K562 (cell line): Measurements from ENCODE around the gene FOCAD. TPM values are rescaled to one million over a fixed set of nuclear protein-coding genes. Genes with fewer than 3 reads are reported as not detected.

ENCODE experiments used
- ATAC-seq: fragments of 200-7000 bp; cut with Tn5 transposase; 3 replicates; pipeline ENCODE4 v1.9.1; 2020; ENCODE audit warnings: moderate library complexity
- BruUV-seq: library from RNA; stranded (reverse); fragments of 400-500 nt; replicated peaks from 2 replicates; lab custom pipeline; 2021; lab: Mats Ljungman, UMichigan
- CTCF ChIA-PET: fragments of 300-600 bp; formaldehyde crosslinking; extraction: SDS; loops from one replicate; lab custom pipeline; 2021; ENCODE audit warnings: low intra/inter-chr PET ratio; lab: Yijun Ruan, JAX
- POLR2A ChIA-PET: fragments of 300-600, 350-650 bp; sonication (Branson Sonifier 250); formaldehyde crosslinking; extraction: SDS; loops from one replicate; lab custom pipeline; 2021; ENCODE audit warnings: antibody characterized with exemption, inconsistent platforms; lab: Yijun Ruan, JAX
- DNase-seq, 4 experiments: peaks; one replicate each; pipeline versions ENCODE4 v3.0.0 to v3.0.0-alpha.2; 2011 to 2018; ENCODE audit warnings: low spot score in 3 of 4, mixed read lengths in 3 of 4; ENCODE audit errors: extremely low read depth in 1 of 4
- FAIRE-seq: peaks from 2 replicates; lab custom pipeline; 2011; peaks lifted over from hg19 to GRCh38; lab: Jason Lieb, UNC
- H2AFZ ChIP-seq: 2 replicates; pipeline ENCODE4 v1.6.0; 2011; ENCODE audit warnings: low read depth, low read length, control low read depth, inconsistent platforms
- H3K27ac ChIP-seq: fragments of 200-600 bp; 3 replicates; pipeline ENCODE4 v1.8.0; 2011; ENCODE audit warnings: low read depth, mild to moderate bottlenecking, control low read depth, inconsistent platforms, low read length, moderate library complexity, mixed read lengths; ENCODE audit errors: extremely low read depth
- H3K27me3 ChIP-seq, 2 experiments: fragments of 300-600 bp in 1 of 2; 2 replicates in 1 of 2; 3 replicates in 1 of 2; pipeline versions ENCODE4 v1.6.0 to v1.8.0; 2011; ENCODE audit warnings: inconsistent platforms in 2 of 2, low read length in 2 of 2, mild to moderate bottlenecking in 1 of 2, mixed read lengths in 1 of 2, moderate library complexity in 1 of 2; ENCODE audit not compliant: control insufficient read depth in 2 of 2, insufficient read depth in 2 of 2
- H3K36me3 ChIP-seq: fragments of 300-600 bp; 3 replicates; pipeline ENCODE4 v1.8.0; 2011; ENCODE audit warnings: mild to moderate bottlenecking, low read length, inconsistent platforms; ENCODE audit not compliant: control insufficient read depth, insufficient read depth
- H3K4me1 ChIP-seq, 2 experiments: fragments of 200-600 bp in 1 of 2; replicated peaks in 1 of 2; 2 replicates in 1 of 2; 3 replicates in 1 of 2; pipeline versions ENCODE4 v1.5.1 to v1.8.0; 2011; ENCODE audit warnings: inconsistent platforms in 2 of 2, low read length in 2 of 2, mild to moderate bottlenecking in 1 of 2, mixed read lengths in 1 of 2, moderate library complexity in 1 of 2; ENCODE audit not compliant: control insufficient read depth in 2 of 2, insufficient read depth in 2 of 2
- H3K4me2 ChIP-seq: 2 replicates; pipeline ENCODE4 v1.6.1; 2011; ENCODE audit warnings: low read length, control low read depth, inconsistent platforms, mixed read lengths; ENCODE audit not compliant: insufficient read depth
- H3K4me3 ChIP-seq: fragments of 200-600 bp; sonication (generic), shearing (Covaris generic); 2 replicates; pipeline ENCODE4 v1.5.1; 2016; ENCODE audit warnings: control low read depth, inconsistent platforms
- H3K79me2 ChIP-seq: fragments of 200-600 bp; 3 replicates; pipeline ENCODE4 v1.8.0; 2011; ENCODE audit warnings: low read length, inconsistent platforms; ENCODE audit not compliant: control insufficient read depth, insufficient read depth
- H3K9ac ChIP-seq, 2 experiments: 2 replicates each; pipeline versions ENCODE4 v1.6.0 to v1.6.1; 2011; ENCODE audit warnings: low read depth in 2 of 2, low read length in 2 of 2, control low read depth in 1 of 2, inconsistent platforms in 1 of 2, mild to moderate bottlenecking in 1 of 2, mixed read lengths in 1 of 2; ENCODE audit not compliant: insufficient read depth in 1 of 2
- H3K9me1 ChIP-seq: one replicate; pipeline ENCODE4 v1.6.0; 2011; ENCODE audit warnings: inconsistent platforms, mild to moderate bottlenecking, low read length, moderate library complexity; ENCODE audit not compliant: control insufficient read depth, insufficient read depth
- H3K9me3 ChIP-seq: replicated peaks from 2 replicates; pipeline ENCODE4 v1.5.1; 2011; ENCODE audit warnings: low read depth, low read length, inconsistent platforms; ENCODE audit not compliant: control insufficient read depth, insufficient read depth
- H4K20me1 ChIP-seq: replicated peaks from 2 replicates; pipeline ENCODE4 v1.6.1; 2011; ENCODE audit warnings: low read length, inconsistent platforms, mixed read lengths; ENCODE audit not compliant: control insufficient read depth, insufficient read depth
- EP400 ChIP-seq: fragments of 450-650 bp; IDR thresholded peaks from 2 replicates; pipeline ENCODE4 v1.6.1; 2017; ENCODE audit warnings: antibody characterized with exemption, mild to moderate bottlenecking, moderate library complexity
- GATA2 ChIP-seq: sonication (generic); formaldehyde crosslinking; IDR thresholded peaks from 2 replicates; pipeline ENCODE4 v1.4.0; 2020; ENCODE audit warnings: mild to moderate bottlenecking, missing genetic modification reagents
- KLF1 ChIP-seq: fragments of 450-650 bp; IDR thresholded peaks from 2 replicates; pipeline ENCODE4 v1.6.1; 2016; ENCODE audit warnings: missing genetic modification characterization, missing compliant biosample characterization
- NEUROD1 ChIP-seq: fragments of 150-350 bp; IDR thresholded peaks from 2 replicates; pipeline ENCODE4 v1.6.1; 2014; ENCODE audit warnings: borderline replicate concordance, low read length, low read depth; ENCODE audit not compliant: partially characterized antibody
- NR1H2 ChIP-seq: sonication (generic); formaldehyde crosslinking; IDR thresholded peaks from 2 replicates; pipeline ENCODE4 v1.4.0; 2020; ENCODE audit warnings: mild to moderate bottlenecking, missing genetic modification reagents
- NRF1 ChIP-seq, 2 experiments: fragments of 450-650 bp; IDR thresholded peaks in 1 of 2; conservative IDR thresholded peaks in 1 of 2; 2 replicates each; pipeline ENCODE4 v1.6.1; 2014; ENCODE audit warnings: mild to moderate bottlenecking in 2 of 2
- RERE ChIP-seq: sonication (generic); formaldehyde crosslinking; IDR thresholded peaks from 2 replicates; pipeline ENCODE4 v1.8.0; 2023; ENCODE audit warnings: missing genetic modification reagents, mild to moderate bottlenecking, borderline replicate concordance
- SIX5 ChIP-seq, 2 experiments: IDR thresholded peaks; 2 replicates each; pipeline ENCODE4 v1.6.1; 2011; ENCODE audit warnings: low read length in 2 of 2, borderline replicate concordance in 1 of 2, low read depth in 1 of 2, mild to moderate bottlenecking in 1 of 2, moderate library complexity in 1 of 2; ENCODE audit not compliant: insufficient read depth in 1 of 2
- ZNF143 ChIP-seq: sonication (generic); formaldehyde crosslinking; IDR thresholded peaks from 2 replicates; pipeline ENCODE4 v1.9.0; 2022; ENCODE audit warnings: mild to moderate bottlenecking, missing genetic modification reagents
- WGBS: fragments of 100-300 bp; shearing (Covaris generic); methylation state at CpG from one replicate; pipeline ENCODE4 v1.1.6; 2016; ENCODE audit warnings: low coverage, mixed read lengths; ENCODE audit not compliant: insufficient coverage; ENCODE audit errors: missing lambda C conversion rate; 5-methylcytosine and 5-hydroxymethylcytosine counted together
- in situ Hi-C: fragments of 300-500 bp; cut with MboI; formaldehyde crosslinking; loops from 4 replicates; pipeline ENCODE4 v1.15.0; 2018; ENCODE audit warnings: inconsistent platforms, mixed read lengths
- intact Hi-C: fragments of 100-400 bp; cut with micrococcal nuclease; formaldehyde crosslinking; loops from 2 replicates; pipeline ENCODE4 v1.14.2; 2022
- polyA plus RNA-seq, 8 experiments: library from polyadenylated mRNA; depleted of rRNA in 4 of 8; stranded (reverse) in 5 of 8; unstranded in 3 of 8; fragments of >200 nt; fragmentation: Nextera tagmentation in 2 of 8; fragmentation: Illumina TruSeq in 1 of 8; extraction: Ambion mirVana in 2 of 8; extraction: Trizol in 1 of 8; gene quantifications; 2 replicates each; pipeline versions ENCODE4 v1.2.1 to v1.2.3, GENCODE V29; 2011 to 2014; ENCODE audit warnings: inconsistent platforms in 1 of 8, missing spikeins in 1 of 8
- total RNA-seq, 7 experiments: library from RNA; depleted of rRNA in 6 of 7; stranded (reverse); fragments of >200 nt in 6 of 7; fragmentation: Illumina TruSeq in 2 of 7; extraction: Trizol in 2 of 7; gene quantifications; 2 replicates each; pipeline versions ENCODE4 v1.2.1 to v1.2.3, GENCODE V29; 2011 to 2021; ENCODE audit warnings: low replicate concordance in 1 of 7

FOCAD gene
- total and polyA plus RNA-seq, 9 of the 15 experiments (the other 6 are each of a cell fraction or from before 2014, with no cell fraction given): 0.13 to 2.4 (median 1.6) TPM

DNA sequence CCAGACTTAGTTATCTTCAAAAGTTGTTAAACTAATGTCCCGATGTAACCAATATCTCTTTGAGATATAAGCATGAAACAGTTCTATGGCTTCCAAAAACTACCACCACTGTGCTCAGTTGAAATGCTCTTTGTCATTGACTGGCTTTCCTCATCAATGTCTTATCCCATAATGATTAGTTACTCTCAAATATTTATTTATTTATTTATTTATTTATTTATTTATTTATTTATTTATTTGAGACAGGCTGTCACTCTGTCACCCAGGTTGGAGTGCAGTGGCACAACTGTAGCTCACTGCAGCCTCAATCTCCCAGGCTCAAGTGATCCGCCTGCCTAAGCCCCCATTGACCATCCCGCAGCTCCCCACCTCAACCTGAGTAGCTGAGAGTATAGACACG is 33.7 kb upstream of the FOCAD start:
- in situ Hi-C loops: no loop called here
- no peaks in the 10 kb centered on the region for H3K27me3 ChIP-seq
- no peak for FAIRE-seq
- intact Hi-C loops: no loop called here
- no peaks in the 10 kb centered on the region for H3K9me1 ChIP-seq
- no peak overlapping the region for H3K27ac ChIP-seq
- no peaks in the 10 kb centered on the region for H4K20me1 ChIP-seq
- TF ChIP-seq NEUROD1 (no peak), NRF1 (conservative IDR thresholded peaks at IDR 0.05 in 1 of 2, IDR thresholded peaks at IDR 0.05 in 1 of 2) (no peak), GATA2 (no peak), ZNF143 (CRISPR knock-in tag) (no peak), NR1H2 (no peak), SIX5 (IDR thresholded peaks at IDR 0.05; ENCODE audit: borderline replicate concordance in 1 of 2, insufficient read depth in 1 of 2, low read depth in 1 of 2, low read length in 2 of 2) (no peak), RERE (CRISPR knock-in tag) (no peak), KLF1 (no peak), EP400 (no peak)
- TF ChIP-seq, all 486 proteins: peak for 0
- Histone ChIP-seq H3K4me1 (no peaks in the 10 kb centered on the region), H3K36me3 (no peaks in the 10 kb centered on the region), H3K9ac (no peak overlapping the region), H3K79me2 (no peaks in the 10 kb centered on the region), H2AFZ (no peak overlapping the region), H3K4me3 (no peak overlapping the region), H3K9me3 (no peaks in the 10 kb centered on the region), H3K4me2 (no peak overlapping the region)
- DNase-seq (no peak), ATAC-seq (no peak)
- ChIA-PET POLR2A (no interaction called here), CTCF (no interaction called here)
- 0% methylated on average over 4 of the region's 4 CpGs for WGBS
- no TSS peak for BruUV-seq
